Gastroesophageal sphincter (tissue), 4 donors: Measurements from ENCODE around the gene MAK. TPM values are rescaled to one million over a fixed set of nuclear protein-coding genes. Genes with fewer than 3 reads are reported as not detected.
"Not testable (repeated sequence)": the region's sequence is repeated elsewhere in the genome, so short reads cannot be mapped to it uniquely, and the experiment has no call there.

Source experiments
- ATAC-seq: fragments of 150-250 bp; one replicate; pipeline ENCODE4 v1.9.1; 2016; ENCODE audit warnings: mild to moderate bottlenecking, moderate library complexity
- H3K27ac ChIP-seq, 4 donors: fragments of 200-600 bp; sonication (generic) in 3 of 4; 1 replicate in 3 of 4; 2 replicates in 1 of 4; pipeline ENCODE4 v1.5.1; 2016 to 2019
- H3K27me3 ChIP-seq: fragments of 200-600 bp; sonication (generic); one replicate; pipeline ENCODE4 v1.5.1; 2019
- H3K36me3 ChIP-seq, 2 donors: fragments of 200-600 bp; sonication (generic); one replicate each; pipeline ENCODE4 v1.5.1; 2019; ENCODE audit warnings: control low read depth in 1 of 2
- H3K4me1 ChIP-seq, 3 donors: fragments of 200-600 bp; sonication (generic); 1 replicate in 2 of 3; 2 replicates in 1 of 3; pipeline ENCODE4 v1.5.1; 2016 to 2019; ENCODE audit warnings: control low read depth in 2 of 3
- H3K4me3 ChIP-seq, 2 donors: fragments of 200-600 bp; sonication (generic); one replicate each; pipeline ENCODE4 v1.5.1; 2019; ENCODE audit warnings: mild to moderate bottlenecking in 1 of 2, moderate library complexity in 1 of 2
- H3K9me3 ChIP-seq, 3 donors: fragments of 200-600 bp; sonication (generic); one replicate each; pipeline ENCODE4 v1.5.1; 2017 to 2019; ENCODE audit warnings: control low read depth in 2 of 3
- CTCF ChIP-seq, 4 experiments: fragments of 200-600 bp in 2 of 4; fragments of 450-650 bp in 2 of 4; sonication (generic) in 1 of 4; IDR thresholded peaks; one replicate each; pipeline ENCODE4 v1.5.1; 2017 to 2019; ENCODE audit warnings: antibody characterized with exemption in 4 of 4, mild to moderate bottlenecking in 2 of 4, moderate library complexity in 2 of 4
- EP300 ChIP-seq: sonication (generic); formaldehyde crosslinking; IDR thresholded peaks from one replicate; pipeline ENCODE4 v1.6.1; 2017; ENCODE audit warnings: antibody characterized with exemption, mild to moderate bottlenecking
- POLR2A ChIP-seq, 2 donors: fragments of 450-650 bp; IDR thresholded peaks; one replicate each; pipeline ENCODE4 v1.6.1; 2017; ENCODE audit warnings: antibody characterized with exemption in 2 of 2, mild to moderate bottlenecking in 2 of 2, moderate library complexity in 1 of 2
- POLR2AphosphoS5 ChIP-seq: sonication (generic); formaldehyde crosslinking; IDR thresholded peaks from one replicate; pipeline ENCODE4 v1.6.1; 2017; ENCODE audit warnings: antibody characterized with exemption
- WGBS, 2 donors: methylation state at CpG; one replicate each; pipeline ENCODE4 v1.1.5; 2018; ENCODE audit warnings: low coverage in 1 of 2; 5-methylcytosine and 5-hydroxymethylcytosine counted together
- total RNA-seq, 4 donors: library from RNA; depleted of rRNA; stranded (reverse); fragments of >200 nt; gene quantifications; one replicate each; pipeline ENCODE4 v1.1.0, GENCODE V29; 2016

MAK gene
- total RNA-seq, result under 1 TPM in 2 of 4 donors, not detected in 2; 0.07 to 0.67 TPM

GRCh38 chr6:10837995-10838793 lies at the start of gene MAK:
MAK (minus strand) TSS chr6:10838539; CDS start chr6:10830648, 7,891 bp downstream.
- ATAC-seq, result peak; percentile 91
- TF ChIP-seq POLR2A (IDR thresholded peaks at IDR 0.05), result peak in 1 of 2 donors; percentile 15
- TF ChIP-seq POLR2AphosphoS5, result peak; percentile 41
- TF ChIP-seq EP300, result no peak
- no peak for TF ChIP-seq CTCF (IDR thresholded peaks at IDR 0.05)
- 0% methylated on average over 2 of the region's 53 CpGs; no CpG with 5 or more reads in 1 of the 2 donors for WGBS, 2 donors
- Histone ChIP-seq H3K4me1 (peaks cover 0 to 24% (median 9%) of the 10 kb centered on the region in 3 donors), H3K9me3 (peaks cover 0 to 6% (median 0%) of the 10 kb centered on the region in 3 donors), H3K36me3 (no peaks in the 10 kb centered on the region), H3K27me3 (peaks cover 44% of the 10 kb centered on the region), H3K4me3 (peak within 1 kb of the TSS; percentile 36 to 67), H3K27ac (peak within 1 kb of the TSS in 1 of 4 donors; percentile 67)

- H3K4me3 ChIP-seq, result peak within 1 kb of the TSS in 1 of 2 donors; percentile 45
- WGBS, 2 donors, result 0 to 29% methylated on average over 3 to 25 of the region's 58 CpGs
- peaks cover 69% of the 10 kb centered on the region for H3K27me3 ChIP-seq
- ATAC-seq, result peak; percentile 39
- no peak within 1 kb of the TSS for H3K27ac ChIP-seq
- peaks cover 0 to 30% (median 4%) of the 10 kb centered on the region in 3 donors for H3K4me1 ChIP-seq
- TF ChIP-seq CTCF (IDR thresholded peaks at IDR 0.05), result peak in 1 of 4 experiments; percentile 26
- no peak for TF ChIP-seq EP300
- no peak for TF ChIP-seq POLR2A (IDR thresholded peaks at IDR 0.05)
- TF ChIP-seq POLR2AphosphoS5, result no peak
- H3K9me3 ChIP-seq, result peaks cover 0 to 13% (median 0%) of the 10 kb centered on the region in 3 donors
- H3K36me3 ChIP-seq, result no peaks in the 10 kb centered on the region
Measured at GRCh38 chr6:10886691-10887502, 48.6 kb upstream of the MAK start, which contains the start of gene SYCP2L. SYCP2L (plus strand) TSS chr6:10887052; CDS start chr6:10887127, 75 bp downstream.

GRCh38 chr6:10886365-10886690 lies 48.0 kb upstream of the MAK start:
- not testable (repeated sequence) for ATAC-seq, H3K27ac ChIP-seq, H3K36me3 ChIP-seq
- Histone ChIP-seq H3K4me1 (peaks cover 0 to 35% (median 4%) of the 10 kb centered on the region in 3 donors), H3K4me3 (peak overlapping the region in 1 of 2 donors; percentile 45), H3K9me3 (peaks cover 0 to 13% (median 0%) of the 10 kb centered on the region in 3 donors), H3K27me3 (peaks cover 75% of the 10 kb centered on the region)
- 20% methylated on average over 5 of the region's 11 CpGs; no CpG with 5 or more reads in 1 of the 2 donors for WGBS, 2 donors

- ATAC-seq, result no peak
- TF ChIP-seq CTCF (IDR thresholded peaks at IDR 0.05), result no peak
- no peak for TF ChIP-seq POLR2AphosphoS5
- TF ChIP-seq EP300, result no peak
- TF ChIP-seq POLR2A (IDR thresholded peaks at IDR 0.05), result no peak
- 16 to 23% methylated on average over 7 to 12 of the region's 24 CpGs for WGBS, 2 donors
- Histone ChIP-seq H3K36me3 (no peaks in the 10 kb centered on the region), H3K27ac (no peak overlapping the region), H3K9me3 (peaks cover 0 to 4% (median 0%) of the 10 kb centered on the region in 3 donors), H3K4me1 (peaks cover 0 to 35% (median 4%) of the 10 kb centered on the region in 3 donors), H3K27me3 (peaks cover 93% of the 10 kb centered on the region), H3K4me3 (no peak overlapping the region)
Measured at GRCh38 chr6:10884245-10884972, 46.1 kb upstream of the MAK start.
